AG09319 (cell line): ENCODE results near the gene TYW1.
"Not testable (repeated sequence)": the region's sequence is repeated elsewhere in the genome, so short reads cannot be mapped to it uniquely, and the experiment has no call there.

Experiments used
- DNase-seq: peaks from one replicate; pipeline ENCODE4 v3.0.0-alpha.2; 2010; ENCODE audit warnings: low read depth; ENCODE audit errors: extremely low read depth
- CTCF ChIP-seq: IDR thresholded peaks from 2 replicates; pipeline ENCODE4 v1.5.1; 2011; ENCODE audit warnings: low read depth, mild to moderate bottlenecking, inconsistent platforms, low read length, moderate library complexity

Gene TYW1

GRCh38 chr7:66958538-66959350 is 37.9 kb upstream of the TYW1 start:
- DNase-seq, result no peak
- no peak for TF ChIP-seq CTCF

- no peak for TF ChIP-seq CTCF
- DNase-seq, result no peak
Measured at GRCh38 chr7:66960192-66960591, 36.4 kb upstream of the TYW1 start.

GRCh38 chr7:66961096-66961495 is 35.5 kb upstream of the TYW1 start:
- DNase-seq, result no peak
- TF ChIP-seq CTCF, result no peak

GRCh38 chr7:66964411-66964810 is 32.2 kb upstream of the TYW1 start:
- no peak for TF ChIP-seq CTCF
- no peak for DNase-seq

- TF ChIP-seq CTCF, result no peak
- no peak for DNase-seq
Measured at GRCh38 chr7:66967029-66967428, 29.6 kb upstream of the TYW1 start.

- not testable (repeated sequence) for DNase-seq
Measured at GRCh38 chr7:66969001-66969400, 27.6 kb upstream of the TYW1 start.

GRCh38 chr7:66970310-66970709 is 26.3 kb upstream of the TYW1 start:
- TF ChIP-seq CTCF, result no peak
- DNase-seq, result no peak

- DNase-seq, result no peak
- no peak for TF ChIP-seq CTCF
Measured at GRCh38 chr7:66974986-66975590, 21.5 kb upstream of the TYW1 start.

- DNase-seq, result not testable (repeated sequence)
Measured at GRCh38 chr7:66978312-66978711, 18.3 kb upstream of the TYW1 start.

- DNase-seq, result not testable (repeated sequence)
Measured at GRCh38 chr7:66979013-66979412, 17.6 kb upstream of the TYW1 start.

- DNase-seq, result not testable (repeated sequence)
Measured at GRCh38 chr7:66980336-66980735, 16.3 kb upstream of the TYW1 start.

GRCh38 chr7:66989552-66989951 is 7.1 kb upstream of the TYW1 start:
- not testable (repeated sequence) for DNase-seq
